T-helper 17 cell (primary cell): ENCODE data around the gene PRAMEF18. TPM values are rescaled to one million over a fixed set of nuclear protein-coding genes. Genes with fewer than 3 reads are reported as not detected.
"Not testable (repeated sequence)": the region's sequence is repeated elsewhere in the genome, so short reads cannot be mapped to it uniquely, and the experiment has no call there.

Source experiments
- ATAC-seq: fragments of 150-1000 bp; cut with Tn5 transposase; 2 replicates; pipeline ENCODE4 v1.10.0; 2021; ENCODE audit warnings: mild to moderate bottlenecking, moderate library complexity
- DNase-seq, 3 donors: peaks; one replicate each; pipeline versions ENCODE4 v3.0.0 to v3.0.0-alpha.2; 2020 to 2021
- H3K9me3 ChIP-seq: one replicate; pipeline ENCODE4 v1.7.0; 2013; ENCODE audit warnings: low read length, mild to moderate bottlenecking; ENCODE audit not compliant: control insufficient read depth, poor library complexity, severe bottlenecking
- H3K27ac Mint-ChIP-seq: one replicate; pipeline ENCODE4 v1.8.0; 2022; ENCODE audit warnings: mild to moderate bottlenecking, moderate library complexity, mixed read lengths
- H3K27me3 Mint-ChIP-seq: one replicate; pipeline ENCODE4 v1.8.0; 2022; ENCODE audit warnings: mixed read lengths
- H3K36me3 Mint-ChIP-seq: one replicate; pipeline ENCODE4 v1.8.0; 2022; ENCODE audit warnings: low read depth, mixed read lengths
- H3K4me1 Mint-ChIP-seq: one replicate; pipeline ENCODE4 v1.8.0; 2022; ENCODE audit warnings: mild to moderate bottlenecking, mixed read lengths
- H3K4me3 Mint-ChIP-seq: one replicate; pipeline ENCODE4 v1.8.0; 2022; ENCODE audit warnings: mild to moderate bottlenecking, moderate library complexity, mixed read lengths
- total RNA-seq, 4 donors: library from RNA in 2 of 4; stranded (reverse) in 2 of 4; gene quantifications; one replicate each; pipeline ENCODE4 v1.2.3 and lab custom pipeline; 2022 to 2026

PRAMEF18 gene
- total RNA-seq, 2 donors from 2014 or later = not detected

DNA sequence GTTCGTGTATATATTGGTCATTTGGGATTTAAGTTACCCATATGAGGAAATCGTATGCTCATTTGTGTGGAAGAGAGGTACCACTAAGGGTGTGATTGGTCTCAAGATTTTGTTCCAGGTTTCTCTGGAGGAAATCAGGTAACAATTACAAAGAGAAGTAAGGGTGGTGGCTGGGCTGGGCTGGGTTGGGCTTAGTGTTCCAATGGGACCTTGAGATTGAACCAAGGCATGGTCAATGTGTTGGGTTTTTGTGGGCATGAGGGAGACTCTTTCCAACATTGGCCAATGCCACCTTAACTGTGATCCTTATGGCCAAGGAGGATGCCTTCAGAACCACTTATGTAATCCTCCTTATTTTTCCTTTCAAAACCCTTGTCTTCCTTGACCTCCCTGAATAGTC, 4.6 kb upstream of the PRAMEF18 start:
- not testable (repeated sequence) for DNase-seq, H3K27ac Mint-ChIP-seq, H3K36me3 Mint-ChIP-seq, ATAC-seq, H3K4me3 Mint-ChIP-seq, H3K9me3 ChIP-seq, H3K4me1 Mint-ChIP-seq
- H3K27me3 Mint-ChIP-seq = peaks cover 35% of the 10 kb centered on the region

GRCh38 chr1:13230096-13230495, 4.1 kb upstream of the PRAMEF18 start:
- ATAC-seq, H3K4me3 Mint-ChIP-seq, H3K9me3 ChIP-seq, H3K36me3 Mint-ChIP-seq, DNase-seq, H3K27ac Mint-ChIP-seq, H3K4me1 Mint-ChIP-seq: not testable (repeated sequence)
- H3K27me3 Mint-ChIP-seq = peaks cover 35% of the 10 kb centered on the region

DNA sequence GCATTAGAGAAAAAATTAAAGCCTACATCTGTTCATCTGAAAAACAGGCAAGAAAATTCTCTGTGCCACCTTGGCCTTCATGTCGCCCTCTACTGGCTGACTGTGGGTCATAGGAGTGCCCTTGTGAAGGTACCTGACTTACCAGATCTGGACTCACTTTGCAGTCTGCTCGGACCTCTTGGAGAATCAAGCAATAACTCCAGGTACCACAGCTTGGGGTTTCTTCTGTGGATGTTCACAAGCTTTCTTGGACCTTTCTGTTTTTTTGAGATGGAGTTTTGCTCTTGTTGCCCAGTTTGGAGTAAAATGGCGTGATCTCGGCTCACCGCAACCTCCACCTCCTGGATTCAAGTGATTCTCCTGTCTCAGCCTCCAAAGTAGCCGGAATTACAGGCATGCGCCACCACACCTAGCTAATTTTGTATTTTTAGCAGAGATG, 2.4 kb upstream of the PRAMEF18 start:
- no peak for DNase-seq
- Mint-ChIP-seq H3K4me1 (no peaks in the 10 kb centered on the region), H3K27me3 (peaks cover 37% of the 10 kb centered on the region), H3K36me3 (no peaks in the 10 kb centered on the region), H3K27ac (no peak overlapping the region), H3K4me3 (no peak overlapping the region)
- no peaks in the 10 kb centered on the region for H3K9me3 ChIP-seq
- ATAC-seq = no peak

DNA sequence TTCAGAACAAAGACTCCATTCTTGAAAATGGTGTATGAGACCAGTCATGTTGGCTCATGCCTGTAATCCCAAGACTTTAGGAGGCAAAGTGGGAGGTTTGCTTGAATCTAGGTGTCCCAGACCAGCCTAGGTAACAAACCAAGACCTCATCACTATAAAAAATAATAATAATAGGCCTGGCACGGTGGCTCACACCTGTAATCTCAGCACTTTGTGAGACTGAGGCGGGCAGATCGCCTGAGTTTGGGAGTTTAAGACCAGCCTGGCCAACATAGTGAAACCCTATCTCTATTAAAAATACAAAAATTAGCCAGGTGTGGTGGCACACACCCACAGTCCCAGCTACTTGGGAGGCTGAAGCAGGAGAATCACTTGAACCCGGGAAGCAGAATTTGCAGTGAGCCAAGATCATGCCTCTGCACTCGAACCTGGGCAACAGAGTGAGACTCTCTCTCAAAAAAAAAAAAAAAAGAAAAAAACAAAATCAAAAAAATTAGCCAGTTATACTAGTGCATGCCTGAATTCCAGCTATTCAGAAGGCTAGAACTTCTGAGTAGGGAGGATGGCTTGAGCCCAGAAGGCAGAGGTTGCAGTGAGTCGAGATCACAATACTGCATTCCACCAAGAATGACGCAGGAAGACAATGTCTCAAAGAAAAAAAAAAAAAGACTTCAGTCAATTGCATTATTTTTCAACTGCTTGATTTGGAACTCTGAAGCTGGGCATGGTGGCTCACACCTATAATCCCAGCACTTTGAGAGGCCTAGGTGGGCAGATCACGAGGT, 1.5 kb upstream of the PRAMEF18 start:
- H3K27me3 Mint-ChIP-seq = peaks cover 37% of the 10 kb centered on the region
- H3K4me1 Mint-ChIP-seq, H3K27ac Mint-ChIP-seq, DNase-seq, H3K4me3 Mint-ChIP-seq, H3K36me3 Mint-ChIP-seq, H3K9me3 ChIP-seq, ATAC-seq: not testable (repeated sequence)

DNA sequence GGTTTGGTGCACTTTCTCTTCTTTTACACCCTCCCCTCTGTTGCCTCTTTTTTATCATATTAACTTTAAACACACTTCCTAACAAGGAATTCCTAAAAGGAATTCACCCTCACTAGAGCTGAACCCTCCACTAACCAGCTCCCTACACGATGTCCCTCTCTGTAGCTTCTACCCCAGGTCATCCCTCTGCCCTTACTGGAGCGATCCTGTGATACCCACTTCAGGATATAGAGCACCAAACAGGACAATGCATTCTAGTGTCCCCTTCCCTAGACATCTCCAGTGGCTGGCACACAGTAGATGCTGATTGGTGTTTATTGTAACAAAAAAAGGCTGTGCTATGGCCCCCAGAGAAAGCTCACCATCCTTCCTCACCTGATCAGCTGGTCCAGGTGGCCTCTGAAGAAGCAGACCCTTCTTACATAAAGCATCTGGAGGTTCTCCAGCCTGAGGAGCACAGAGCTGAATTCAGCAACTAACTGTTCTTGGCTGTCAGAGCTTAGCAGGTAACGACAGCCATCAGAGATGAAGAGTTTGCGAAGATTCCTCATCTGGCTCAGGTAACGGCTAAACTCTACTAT, 1.4 kb downstream of the PRAMEF18 start:
- Mint-ChIP-seq H3K27me3 (peaks cover 26% of the 10 kb centered on the region), H3K4me3 (no peak overlapping the region), H3K27ac (no peak overlapping the region), H3K4me1 (no peaks in the 10 kb centered on the region), H3K36me3 (no peaks in the 10 kb centered on the region)
- no peak for DNase-seq
- no peaks in the 10 kb centered on the region for H3K9me3 ChIP-seq
- no peak for ATAC-seq

GRCh38 chr1:13222788-13223187, 3.2 kb downstream of the PRAMEF18 start:
- not testable (repeated sequence) for ATAC-seq, H3K4me1 Mint-ChIP-seq, H3K27ac Mint-ChIP-seq, DNase-seq, H3K9me3 ChIP-seq, H3K4me3 Mint-ChIP-seq, H3K36me3 Mint-ChIP-seq
- H3K27me3 Mint-ChIP-seq = peaks cover 16% of the 10 kb centered on the region

GRCh38 chr1:13219203-13219602, 6.8 kb downstream of the PRAMEF18 start:
- DNase-seq, ATAC-seq, H3K9me3 ChIP-seq, H3K36me3 Mint-ChIP-seq, H3K27ac Mint-ChIP-seq, H3K4me3 Mint-ChIP-seq, H3K27me3 Mint-ChIP-seq, H3K4me1 Mint-ChIP-seq: not testable (repeated sequence)

DNA sequence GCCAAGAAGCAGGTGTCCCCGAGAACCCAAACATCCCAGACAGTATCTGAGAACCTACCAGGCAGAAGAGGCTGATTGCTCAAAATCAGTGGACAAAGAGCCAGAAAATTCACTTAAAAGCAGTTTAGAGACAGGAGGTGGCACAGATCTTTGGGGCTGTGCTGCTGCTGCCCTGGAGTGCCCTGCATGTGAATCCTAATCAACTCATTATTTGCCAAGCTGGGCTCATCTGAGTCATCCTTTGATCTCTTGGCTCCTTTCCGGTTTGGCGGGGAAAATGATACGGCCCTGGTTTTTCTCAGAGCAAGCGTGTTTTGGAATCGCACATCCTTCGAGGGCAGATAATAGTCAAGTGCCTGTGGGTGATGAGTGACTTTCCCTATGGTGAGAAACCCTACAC, 9.3 kb downstream of the PRAMEF18 start:
- H3K4me3 Mint-ChIP-seq, DNase-seq, H3K36me3 Mint-ChIP-seq, H3K4me1 Mint-ChIP-seq, H3K27ac Mint-ChIP-seq, H3K27me3 Mint-ChIP-seq, ATAC-seq, H3K9me3 ChIP-seq: not testable (repeated sequence)

DNA sequence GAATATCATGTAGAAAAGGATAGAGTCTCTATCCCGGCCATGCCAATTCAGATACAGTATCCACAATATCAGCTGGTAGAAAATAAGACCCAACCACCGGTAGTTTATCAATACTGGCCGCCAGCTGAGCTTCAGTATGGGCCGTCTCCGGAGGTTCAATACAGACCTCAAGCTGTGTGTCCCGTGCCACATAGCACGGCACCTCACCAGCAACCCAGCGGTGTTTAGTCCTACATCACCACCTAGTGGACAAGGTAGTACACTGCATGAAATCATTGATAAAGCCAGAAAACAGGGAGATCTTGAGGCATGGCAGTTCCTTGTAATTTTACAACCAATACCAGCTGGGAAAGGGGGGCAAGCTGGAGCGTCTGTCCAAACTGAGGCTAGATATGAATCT, 17.2 kb downstream of the PRAMEF18 start:
- not testable (repeated sequence) for H3K9me3 ChIP-seq, H3K27ac Mint-ChIP-seq, H3K36me3 Mint-ChIP-seq, DNase-seq, ATAC-seq, H3K4me1 Mint-ChIP-seq, H3K4me3 Mint-ChIP-seq, H3K27me3 Mint-ChIP-seq

- not testable (repeated sequence) for H3K9me3 ChIP-seq, H3K4me3 Mint-ChIP-seq, ATAC-seq, DNase-seq, H3K36me3 Mint-ChIP-seq, H3K27me3 Mint-ChIP-seq, H3K4me1 Mint-ChIP-seq, H3K27ac Mint-ChIP-seq
Observed at GRCh38 chr1:13201309-13201708, 24.6 kb downstream of the PRAMEF18 start, which contains the start of gene PRAMEF13. Gene PRAMEF13 (minus strand): TSS chr1:13201409. CDS start chr1:13199589, 1,820 bp downstream.

Other genes starting within 250 kb of the PRAMEF18 start
- not detected for gene PRAMEF27, start 169.6 kb downstream of the PRAMEF18 start, total RNA-seq
- gene HNRNPCL3, start 165.4 kb downstream of the PRAMEF18 start, total RNA-seq = not detected
- gene PRAMEF25, start 155.4 kb downstream of the PRAMEF18 start, total RNA-seq = not detected
- gene HNRNPCL2, start 109.3 kb downstream of the PRAMEF18 start, total RNA-seq = not detected
- gene PRAMEF26, start 70.1 kb downstream of the PRAMEF18 start, total RNA-seq = not detected
- not detected for gene HNRNPCL4, start 60.5 kb downstream of the PRAMEF18 start, total RNA-seq
- gene PRAMEF9, start 54.3 kb downstream of the PRAMEF18 start, total RNA-seq = not detected
- not detected for gene PRAMEF13, start 24.7 kb downstream of the PRAMEF18 start, total RNA-seq
- not detected for gene PRAMEF5, start 28.0 kb upstream of the PRAMEF18 start, total RNA-seq
- gene PRAMEF8, start 59.0 kb upstream of the PRAMEF18 start, total RNA-seq = not detected
- not detected for gene PRAMEF33, start 77.4 kb upstream of the PRAMEF18 start, total RNA-seq
- not detected for gene PRAMEF15, start 89.4 kb upstream of the PRAMEF18 start, total RNA-seq
- gene PRAMEF14, start 121.0 kb upstream of the PRAMEF18 start, total RNA-seq = not detected
- not detected for gene PRAMEF19, start 145.8 kb upstream of the PRAMEF18 start, total RNA-seq
- gene PRAMEF17, start 163.5 kb upstream of the PRAMEF18 start, total RNA-seq = not detected
- gene PRAMEF20, start 184.3 kb upstream of the PRAMEF18 start, total RNA-seq = not detected